Endodermal cell (in vitro differentiated cells): ENCODE measurements around the gene RPGR. TPM values are rescaled to one million over a fixed set of nuclear protein-coding genes. Genes with fewer than 3 reads are reported as not detected.

Experiments
- DNase-seq: peaks from one replicate; pipeline ENCODE4 v3.0.0-alpha.2; 2017
- H3K27ac ChIP-seq: 2 replicates; pipeline ENCODE4 v1.5.1; 2013; ENCODE audit warnings: mild to moderate bottlenecking, low read depth, low read length, moderate library complexity
- H3K27me3 ChIP-seq: 2 replicates; pipeline ENCODE4 v1.6.1; 2013; ENCODE audit warnings: mild to moderate bottlenecking, low read length, moderate library complexity; ENCODE audit not compliant: insufficient read depth, control insufficient read depth, poor library complexity, severe bottlenecking
- H3K36me3 ChIP-seq: 2 replicates; pipeline ENCODE4 v1.7.0; 2013; ENCODE audit warnings: mild to moderate bottlenecking, low read length, moderate library complexity; ENCODE audit not compliant: control insufficient read depth, insufficient read depth
- H3K4me1 ChIP-seq: one replicate; pipeline ENCODE4 v1.7.0; 2013; ENCODE audit warnings: low read length; ENCODE audit not compliant: control insufficient read depth, insufficient read depth
- H3K4me3 ChIP-seq: 2 replicates; pipeline ENCODE4 v1.5.1; 2013; ENCODE audit warnings: mild to moderate bottlenecking, low read length, moderate library complexity
- H3K9ac ChIP-seq: 2 replicates; pipeline ENCODE4 v1.6.1; 2013; ENCODE audit warnings: mild to moderate bottlenecking, low read length, moderate library complexity; ENCODE audit not compliant: poor library complexity, severe bottlenecking; ENCODE audit errors: extremely low read depth
- H3K9me3 ChIP-seq: 2 replicates; pipeline ENCODE4 v1.6.1; 2013; ENCODE audit warnings: mild to moderate bottlenecking, low read length, moderate library complexity; ENCODE audit not compliant: control insufficient read depth
- H3K27ac Mint-ChIP-seq: 2 replicates; pipeline ENCODE4 v1.8.0; 2020; ENCODE audit warnings: mixed read lengths
- H3K27me3 Mint-ChIP-seq: 2 replicates; pipeline ENCODE4 v1.8.0; 2021; ENCODE audit warnings: mild to moderate bottlenecking, mixed read lengths; ENCODE audit not compliant: insufficient read depth
- H3K36me3 Mint-ChIP-seq: 2 replicates; pipeline ENCODE4 v1.8.0; 2020; ENCODE audit warnings: low read depth, mixed read lengths
- H3K4me1 Mint-ChIP-seq: 2 replicates; pipeline ENCODE4 v1.8.0; 2020; ENCODE audit warnings: mixed read lengths
- H3K4me3 Mint-ChIP-seq: 2 replicates; pipeline ENCODE4 v1.8.0; 2020; ENCODE audit warnings: mild to moderate bottlenecking, moderate library complexity, mixed read lengths
- H3K9me3 Mint-ChIP-seq: 2 replicates; pipeline ENCODE4 v1.8.0; 2020; ENCODE audit warnings: mild to moderate bottlenecking, mixed read lengths
- WGBS, 2 experiments: methylation state at CpG; one replicate each; pipeline versions ENCODE4 v1.1.5 to v1.1.7; 2013; ENCODE audit warnings: missing lambda C conversion rate in 2 of 2, mixed read lengths in 1 of 2; ENCODE audit not compliant: insufficient coverage in 1 of 2, insufficient read length in 1 of 2; 5-methylcytosine and 5-hydroxymethylcytosine counted together
- total RNA-seq, 2 donors: library from RNA; stranded (reverse); fragmentation: NEBNext Ultra II Directional in 1 of 2; extraction: Animal tissue kit (Norgen Biotek cat#: 25700) in 1 of 2; gene quantifications; 2 replicates in 1 of 2; 3 replicates in 1 of 2; pipeline ENCODE4 v1.2.1, GENCODE V29; 2021
- TF ChIP-seq, protein P1 (sequence below): fragments of 200-600 bp; sonication (generic); conservative IDR thresholded peaks from 2 replicates; pipeline ENCODE4 v1.5.0; 2021; ENCODE audit warnings: antibody characterized with exemption, mild to moderate bottlenecking

Gene RPGR
- total RNA-seq, 2 donors from 2014 or later: 12.3 to 20.5 TPM

DNA sequence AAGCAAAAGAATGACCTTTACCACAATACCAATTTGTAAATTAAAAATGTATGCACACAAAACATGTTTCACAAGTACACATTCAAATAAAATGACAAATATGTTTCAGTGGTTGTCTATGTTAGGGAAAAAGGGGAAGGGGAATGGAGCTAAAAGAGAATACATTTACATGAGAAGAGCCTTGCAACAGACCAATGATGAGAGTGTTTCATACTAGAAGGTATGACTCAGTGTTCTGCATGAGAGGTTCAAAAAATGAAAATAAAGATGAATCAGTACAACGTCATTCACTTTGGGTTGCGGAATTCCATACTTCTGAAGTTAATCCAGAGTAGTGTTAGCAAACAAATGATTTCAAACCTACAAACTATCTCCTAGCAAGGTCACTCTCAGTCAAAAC, 51.7 kb downstream of the RPGR start:
- Mint-ChIP-seq H3K36me3 (peaks cover 12% of the 10 kb centered on the region), H3K4me3 (no peak overlapping the region), H3K27ac (no peak overlapping the region), H3K9me3 (peaks cover 33% of the 10 kb centered on the region), H3K4me1 (peaks cover 15% of the 10 kb centered on the region), H3K27me3 (no peaks in the 10 kb centered on the region)
- H3K36me3 ChIP-seq: peaks cover 3% of the 10 kb centered on the region
- peaks cover 3% of the 10 kb centered on the region for H3K4me1 ChIP-seq
- no peak for DNase-seq
- 96 to 100% methylated on average over 1 to 2 of the region's 2 CpGs for WGBS, 2 experiments
- no peaks in the 10 kb centered on the region for H3K9me3 ChIP-seq
- H3K27me3 ChIP-seq: no peaks in the 10 kb centered on the region
- no peak overlapping the region for H3K4me3 ChIP-seq
- TF ChIP-seq, protein P1, sequence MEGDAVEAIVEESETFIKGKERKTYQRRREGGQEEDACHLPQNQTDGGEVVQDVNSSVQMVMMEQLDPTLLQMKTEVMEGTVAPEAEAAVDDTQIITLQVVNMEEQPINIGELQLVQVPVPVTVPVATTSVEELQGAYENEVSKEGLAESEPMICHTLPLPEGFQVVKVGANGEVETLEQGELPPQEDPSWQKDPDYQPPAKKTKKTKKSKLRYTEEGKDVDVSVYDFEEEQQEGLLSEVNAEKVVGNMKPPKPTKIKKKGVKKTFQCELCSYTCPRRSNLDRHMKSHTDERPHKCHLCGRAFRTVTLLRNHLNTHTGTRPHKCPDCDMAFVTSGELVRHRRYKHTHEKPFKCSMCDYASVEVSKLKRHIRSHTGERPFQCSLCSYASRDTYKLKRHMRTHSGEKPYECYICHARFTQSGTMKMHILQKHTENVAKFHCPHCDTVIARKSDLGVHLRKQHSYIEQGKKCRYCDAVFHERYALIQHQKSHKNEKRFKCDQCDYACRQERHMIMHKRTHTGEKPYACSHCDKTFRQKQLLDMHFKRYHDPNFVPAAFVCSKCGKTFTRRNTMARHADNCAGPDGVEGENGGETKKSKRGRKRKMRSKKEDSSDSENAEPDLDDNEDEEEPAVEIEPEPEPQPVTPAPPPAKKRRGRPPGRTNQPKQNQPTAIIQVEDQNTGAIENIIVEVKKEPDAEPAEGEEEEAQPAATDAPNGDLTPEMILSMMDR: no peak
- H3K9ac ChIP-seq: no peak overlapping the region
- H3K27ac ChIP-seq: no peak overlapping the region

DNA sequence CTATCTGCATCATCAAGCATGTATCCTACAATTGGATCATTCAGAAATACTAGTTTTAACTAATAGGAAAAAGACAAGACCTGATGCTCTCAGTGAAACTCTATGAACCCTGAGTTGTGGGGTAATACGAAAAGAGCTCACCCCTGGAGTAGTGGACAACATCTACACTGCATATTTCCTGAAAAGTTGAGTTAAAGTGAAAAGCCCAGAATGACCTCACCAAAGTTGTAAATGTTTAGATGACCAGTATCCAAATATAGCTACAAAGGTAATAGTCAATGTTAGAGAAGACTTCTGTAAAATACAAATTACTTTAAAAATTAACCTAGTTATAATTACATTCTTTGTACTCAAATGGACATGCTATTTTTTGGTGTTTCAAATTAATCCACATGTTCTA, 53.9 kb downstream of the RPGR start:
- H3K27ac ChIP-seq: no peak overlapping the region
- Mint-ChIP-seq H3K4me1 (peaks cover 11% of the 10 kb centered on the region), H3K36me3 (peaks cover 18% of the 10 kb centered on the region), H3K27ac (no peak overlapping the region), H3K4me3 (no peak overlapping the region), H3K27me3 (no peaks in the 10 kb centered on the region), H3K9me3 (peaks cover 30% of the 10 kb centered on the region)
- H3K4me1 ChIP-seq: no peaks in the 10 kb centered on the region
- H3K9ac ChIP-seq: no peak overlapping the region
- DNase-seq: no peak
- no peaks in the 10 kb centered on the region for H3K27me3 ChIP-seq
- TF ChIP-seq, protein P1: no peak
- peaks cover 4% of the 10 kb centered on the region for H3K9me3 ChIP-seq
- H3K4me3 ChIP-seq: no peak overlapping the region
- WGBS, 2 experiments: 100% methylated on average over 1 of the region's 1 CpG; no CpG with 5 or more reads in 1 of the 2 experiments
- H3K36me3 ChIP-seq: peaks cover 3% of the 10 kb centered on the region

DNA sequence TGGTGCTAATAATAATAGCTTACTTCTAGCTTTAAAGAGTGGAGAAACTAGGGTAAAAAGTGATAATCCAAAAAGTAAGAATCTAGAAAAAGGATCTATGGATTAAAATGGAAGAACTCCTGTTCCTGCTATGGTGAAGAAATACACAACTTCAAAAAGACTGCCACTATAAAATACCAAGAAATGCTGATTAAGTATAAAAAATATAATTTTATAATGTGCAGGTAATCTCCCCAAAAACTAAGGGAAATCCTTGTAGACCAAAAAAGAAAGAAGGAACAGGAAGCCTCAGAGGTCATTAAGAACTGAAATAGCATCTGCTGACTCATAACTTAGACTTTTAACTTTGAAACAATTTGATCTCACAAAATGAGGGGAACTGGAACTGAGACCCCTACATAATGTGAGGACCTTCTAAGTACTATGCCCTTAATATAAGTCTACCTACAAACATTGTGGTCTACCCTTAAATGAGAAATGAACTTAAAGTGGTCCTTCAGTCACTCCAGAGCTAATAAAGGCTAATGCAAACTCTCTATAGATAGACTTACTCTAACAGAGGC, 56.1 kb downstream of the RPGR start:
- Mint-ChIP-seq H3K27ac (no peak overlapping the region), H3K4me3 (no peak overlapping the region), H3K9me3 (peaks cover 42% of the 10 kb centered on the region), H3K27me3 (no peaks in the 10 kb centered on the region), H3K4me1 (peaks cover 16% of the 10 kb centered on the region), H3K36me3 (peaks cover 26% of the 10 kb centered on the region)
- Histone ChIP-seq H3K36me3 (peaks cover 3% of the 10 kb centered on the region), H3K4me3 (no peak overlapping the region), H3K4me1 (no peaks in the 10 kb centered on the region), H3K9me3 (peaks cover 4% of the 10 kb centered on the region), H3K27ac (no peak overlapping the region), H3K27me3 (no peaks in the 10 kb centered on the region), H3K9ac (no peak overlapping the region)
- TF ChIP-seq, protein P1: no peak
- DNase-seq: no peak
